CD4-positive, alpha-beta T cell treated with Interleukin-10 for 1 hour (primary cell): ENCODE results near the gene ADAMTS13.

Experiments
- DNase-seq: peaks from one replicate; pipeline ENCODE4 v3.0.0-alpha.2; 2020

The ADAMTS13 gene

GRCh38 chr9:133457233-133457632 lies 35.1 kb downstream of the ADAMTS13 start:
- DNase-seq: no peak

- DNase-seq: no peak
Measured at GRCh38 chr9:133457748-133458147, 35.6 kb downstream of the ADAMTS13 start.

GRCh38 chr9:133458643-133459312 lies 36.6 kb downstream of the ADAMTS13 start:
- no peak for DNase-seq

GRCh38 chr9:133459476-133460404 lies 37.6 kb downstream of the ADAMTS13 start, which contains the start of gene CACFD1:
Gene CACFD1, plus strand, starts transcription at chr9:133459978. Its CDS starts 89 bp downstream, at chr9:133460067.
- DNase-seq: peak; percentile 92

GRCh38 chr9:133460405-133461175 lies 38.4 kb downstream of the ADAMTS13 start:
- peak; percentile 65 for DNase-seq

GRCh38 chr9:133461975-133462374 lies 39.8 kb downstream of the ADAMTS13 start:
- DNase-seq: no peak

GRCh38 chr9:133463234-133463863 lies 41.2 kb downstream of the ADAMTS13 start:
- no peak for DNase-seq

GRCh38 chr9:133463864-133464615 lies 41.9 kb downstream of the ADAMTS13 start:
- DNase-seq: no peak

- DNase-seq: no peak
Measured at GRCh38 chr9:133464638-133465037, 42.5 kb downstream of the ADAMTS13 start.

- no peak for DNase-seq
Measured at GRCh38 chr9:133465984-133466383, 43.8 kb downstream of the ADAMTS13 start.

GRCh38 chr9:133467101-133467500 lies 44.9 kb downstream of the ADAMTS13 start:
- DNase-seq: no peak

- no peak for DNase-seq
Measured at GRCh38 chr9:133468374-133468773, 46.2 kb downstream of the ADAMTS13 start.

- DNase-seq: no peak
Measured at GRCh38 chr9:133468777-133469421, 46.7 kb downstream of the ADAMTS13 start.

GRCh38 chr9:133470427-133470924 lies 48.3 kb downstream of the ADAMTS13 start:
- DNase-seq: no peak

GRCh38 chr9:133470988-133471387 lies 48.8 kb downstream of the ADAMTS13 start:
- DNase-seq: no peak

- no peak for DNase-seq
Measured at GRCh38 chr9:133471551-133472276, 49.5 kb downstream of the ADAMTS13 start.

- no peak for DNase-seq
Measured at GRCh38 chr9:133472277-133472645, 50.1 kb downstream of the ADAMTS13 start.

GRCh38 chr9:133472753-133473378 lies 50.7 kb downstream of the ADAMTS13 start:
- DNase-seq: no peak

- no peak for DNase-seq
Measured at GRCh38 chr9:133473743-133474142, 51.6 kb downstream of the ADAMTS13 start.

GRCh38 chr9:133474215-133474614 lies 52.0 kb downstream of the ADAMTS13 start:
- DNase-seq: no peak
